Lung (tissue), 12 donors: ENCODE measurements around the gene UHMK1. TPM values are rescaled to one million over a fixed set of nuclear protein-coding genes. Genes with fewer than 3 reads are reported as not detected.
"Not testable (repeated sequence)": the region's sequence is repeated elsewhere in the genome, so short reads cannot be mapped to it uniquely, and the experiment has no call there.

Experiments
- ATAC-seq: fragments of 200-7000 bp; cut with Tn5 transposase; one replicate; pipeline ENCODE4 v1.9.1; 2020; ENCODE audit warnings: moderate number of reproducible peaks; ENCODE audit not compliant: insufficient read depth, low FRiP score
- DNase-seq, 3 donors: peaks; one replicate each; pipeline ENCODE4 v3.0.0-alpha.2; 2013 to 2017
- H3K27ac ChIP-seq, 2 donors: one replicate each; pipeline ENCODE4 v1.5.1; 2013; ENCODE audit warnings: mild to moderate bottlenecking in 2 of 2, moderate library complexity in 2 of 2, control low read depth in 1 of 2, inconsistent platforms in 1 of 2, low read depth in 1 of 2, low read length in 1 of 2
- H3K27me3 ChIP-seq, 3 donors: one replicate each; pipeline ENCODE4 v1.5.1; 2013; ENCODE audit warnings: low read length in 2 of 3; ENCODE audit not compliant: control insufficient read depth in 3 of 3, insufficient read depth in 3 of 3
- H3K36me3 ChIP-seq, 4 donors: one replicate each; pipeline ENCODE4 v1.5.1; 2013; ENCODE audit warnings: low read length in 4 of 4, mild to moderate bottlenecking in 1 of 4, moderate library complexity in 1 of 4; ENCODE audit not compliant: control insufficient read depth in 4 of 4, insufficient read depth in 4 of 4
- H3K4me1 ChIP-seq, 5 donors: one replicate each; pipeline ENCODE4 v1.5.1; 2013; ENCODE audit warnings: low read length in 5 of 5, mild to moderate bottlenecking in 2 of 5, moderate library complexity in 1 of 5; ENCODE audit not compliant: control insufficient read depth in 5 of 5, insufficient read depth in 5 of 5
- H3K4me3 ChIP-seq: one replicate; pipeline ENCODE4 v1.5.1; 2013; ENCODE audit warnings: mild to moderate bottlenecking, control low read depth, moderate library complexity
- H3K9ac ChIP-seq, 2 donors: one replicate each; pipeline ENCODE4 v1.5.1; 2013; ENCODE audit warnings: low read length in 2 of 2, control low read depth in 1 of 2; ENCODE audit not compliant: insufficient read depth in 1 of 2
- H3K9me3 ChIP-seq, 4 donors: one replicate each; pipeline ENCODE4 v1.5.1; 2013; ENCODE audit warnings: low read length in 3 of 4, mild to moderate bottlenecking in 1 of 4, moderate library complexity in 1 of 4; ENCODE audit not compliant: control insufficient read depth in 4 of 4, insufficient read depth in 3 of 4
- CTCF ChIP-seq: IDR thresholded peaks from 2 replicates; pipeline ENCODE4 v1.5.1; 2012; ENCODE audit warnings: mild to moderate bottlenecking; ENCODE audit errors: control extremely low read depth, extremely low read depth
- WGBS, 2 donors: extraction: QIAGEN DNeasy Blood & Tissue Kit; methylation state at CpG; one replicate each; pipeline ENCODE4 v1.1.7; 2013; 5-methylcytosine and 5-hydroxymethylcytosine counted together
- polyA plus RNA-seq, 2 donors: library from polyadenylated mRNA; stranded (reverse); fragments of 200-250 nt; gene quantifications; one replicate each; pipeline ENCODE4 v1.2.1, GENCODE V29; 2013
- total RNA-seq, 2 donors: library from RNA; depleted of rRNA in 1 of 2; stranded (reverse); fragments of >200 nt in 1 of 2; gene quantifications; one replicate each; pipeline ENCODE4 v1.2.1, GENCODE V29; 2014 to 2021
- donor health status: control.
- donor health status: control.
- donor health status: Bipolar disorder and iron deficiency.
- donor health status: healthy.
- donor health status: DM: yes; HTN: yes; CAD: no.

The UHMK1 gene
- total and polyA plus RNA-seq, 4 donors = 17.5 to 63.0 (median 32.5) TPM

GRCh38 chr1:162570718-162571117 is 73.1 kb downstream of the UHMK1 start:
- no peaks in the 10 kb centered on the region for H3K27me3 ChIP-seq
- 74 to 82% methylated on average over 1 of the region's 1 CpG for WGBS, 2 donors
- H3K9ac ChIP-seq = no peak overlapping the region
- peaks cover 0 to 7% (median 4%) of the 10 kb centered on the region in 5 donors for H3K4me1 ChIP-seq
- no peak overlapping the region for H3K27ac ChIP-seq
- TF ChIP-seq CTCF = no peak
- H3K36me3 ChIP-seq = peaks cover 0 to 5% (median 4%) of the 10 kb centered on the region in 4 donors
- H3K4me3 ChIP-seq = no peak overlapping the region
- DNase-seq = no peak
- H3K9me3 ChIP-seq = no peaks in the 10 kb centered on the region
- ATAC-seq = no peak

- H3K4me1 ChIP-seq = not testable (repeated sequence)
Measured at GRCh38 chr1:162571121-162571520, 73.5 kb downstream of the UHMK1 start.

GRCh38 chr1:162571696-162572095 is 74.1 kb downstream of the UHMK1 start:
- peaks cover 0 to 5% (median 2%) of the 10 kb centered on the region in 4 donors for H3K36me3 ChIP-seq
- no peak for TF ChIP-seq CTCF
- 40 to 72% methylated on average over 1 of the region's 1 CpG for WGBS, 2 donors

More at GRCh38 chr1:162571121-162571520, 73.5 kb downstream of the UHMK1 start:
- H3K36me3 ChIP-seq, ATAC-seq, H3K27ac ChIP-seq, DNase-seq, H3K27me3 ChIP-seq, H3K9ac ChIP-seq, H3K4me3 ChIP-seq, H3K9me3 ChIP-seq: not testable (repeated sequence)
- 83 to 91% methylated on average over 7 of the region's 7 CpGs for WGBS, 2 donors

GRCh38 chr1:162573136-162573535 is 75.5 kb downstream of the UHMK1 start:
- Histone ChIP-seq H3K36me3 (peaks cover 0 to 8% (median 3%) of the 10 kb centered on the region in 4 donors), H3K4me3 (no peak overlapping the region), H3K9me3 (no peaks in the 10 kb centered on the region), H3K27ac (no peak overlapping the region), H3K9ac (no peak overlapping the region), H3K27me3 (no peaks in the 10 kb centered on the region), H3K4me1 (peaks cover 0 to 5% (median 4%) of the 10 kb centered on the region in 5 donors)
- DNase-seq = no peak
- WGBS, 2 donors = 88 to 98% methylated on average over 1 of the region's 1 CpG
- TF ChIP-seq CTCF = no peak
- ATAC-seq = no peak

More at GRCh38 chr1:162571696-162572095, 74.1 kb downstream of the UHMK1 start:
- Histone ChIP-seq H3K9ac (no peak overlapping the region), H3K4me3 (no peak overlapping the region), H3K27me3 (no peaks in the 10 kb centered on the region), H3K27ac (no peak overlapping the region), H3K4me1 (peaks cover 0 to 6% (median 4%) of the 10 kb centered on the region in 5 donors), H3K9me3 (no peaks in the 10 kb centered on the region)
- no peak for DNase-seq
- no peak for ATAC-seq
